HG03432 (cell line): ENCODE data around the gene UST.
"Not testable (repeated sequence)": the region's sequence is repeated elsewhere in the genome, so short reads cannot be mapped to it uniquely, and the experiment has no call there.

ENCODE experiments used
- ATAC-seq: cut with Tn5 transposase; IDR thresholded peaks from one replicate; pipeline ENCODE4 v1.9.1; 2021; ENCODE audit warnings: mild to moderate bottlenecking, moderate library complexity; ENCODE audit not compliant: unreplicated experiment

Gene UST

GRCh38 chr6:148764259-148765020, 17.6 kb downstream of the UST start:
- ATAC-seq = not testable (repeated sequence)

DNA sequence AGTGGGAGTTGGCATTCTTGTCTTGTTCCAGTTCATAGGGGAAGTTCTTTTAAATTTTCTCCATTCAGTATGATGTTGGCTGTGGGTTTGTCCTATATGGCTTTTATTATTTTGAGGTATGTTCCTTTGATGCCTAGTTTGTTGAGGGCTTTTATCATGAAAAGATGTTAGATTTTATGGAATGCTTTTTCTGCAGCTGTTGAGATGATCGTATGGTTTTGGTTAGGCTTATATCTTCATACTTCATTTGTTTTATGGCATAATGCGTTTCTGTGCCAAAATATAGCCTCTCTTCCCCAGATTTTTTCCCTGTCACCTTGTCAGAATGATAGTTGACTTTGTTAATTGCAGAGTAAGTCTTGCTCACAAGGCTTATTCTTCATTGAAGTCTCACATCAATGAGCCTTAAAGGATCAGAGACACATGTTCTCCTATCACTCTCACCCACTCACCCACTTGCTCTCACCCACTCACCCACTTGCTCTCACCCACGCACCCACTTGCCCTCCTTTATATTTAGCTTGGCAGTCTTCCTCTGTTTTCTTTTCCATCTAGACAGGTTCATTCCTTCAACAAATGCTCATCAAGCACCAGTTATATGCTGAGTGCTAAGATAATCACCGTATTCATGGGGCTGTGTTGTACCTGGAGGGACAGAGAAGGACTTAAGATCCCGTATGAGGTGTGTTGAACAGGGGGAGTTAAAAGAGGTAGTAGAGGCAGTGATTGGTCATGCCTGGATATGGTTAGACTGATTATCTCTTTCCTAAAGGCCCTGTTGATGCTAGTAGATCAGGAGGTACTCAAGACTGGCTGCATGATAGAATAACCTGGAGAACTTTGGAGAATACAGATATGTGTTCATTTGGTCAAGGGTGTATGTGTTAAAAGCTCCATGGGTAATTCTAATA, 19.3 kb downstream of the UST start:
- ATAC-seq = no peak

GRCh38 chr6:148768646-148769270, 21.9 kb downstream of the UST start:
- ATAC-seq = no peak

DNA sequence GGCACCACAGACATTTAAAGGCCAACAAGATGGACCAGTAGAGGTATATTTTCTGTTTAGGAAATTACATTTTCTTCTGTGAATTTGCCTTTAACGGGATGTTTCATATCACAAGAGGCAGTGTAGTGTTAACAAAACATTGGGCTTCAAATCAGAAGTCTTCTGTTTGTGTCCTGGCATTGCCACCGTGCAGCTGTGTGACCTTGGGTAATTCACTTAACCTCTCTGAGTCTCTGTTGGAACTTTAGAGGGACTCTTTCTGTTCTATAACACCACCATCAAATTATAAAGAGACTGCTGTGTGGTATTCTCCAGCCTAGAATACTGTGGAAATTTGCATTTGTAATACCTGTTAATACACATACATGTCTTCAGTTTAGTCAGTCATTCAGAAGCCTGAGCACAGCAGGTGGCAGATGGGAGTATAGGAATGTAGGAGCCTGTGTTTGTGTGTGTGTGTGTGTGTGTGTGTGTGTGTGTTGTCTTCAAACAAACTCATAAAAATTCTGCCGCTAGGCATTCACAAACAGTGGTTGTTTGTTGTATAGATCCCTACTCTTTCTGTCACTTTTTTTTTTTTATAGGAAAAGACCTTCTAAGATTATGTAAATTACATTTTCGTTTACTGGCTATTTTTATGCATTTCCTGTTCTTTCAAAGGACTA, 22.6 kb downstream of the UST start:
- ATAC-seq = no peak

GRCh38 chr6:148770408-148771211, 23.8 kb downstream of the UST start:
- ATAC-seq = no peak

DNA sequence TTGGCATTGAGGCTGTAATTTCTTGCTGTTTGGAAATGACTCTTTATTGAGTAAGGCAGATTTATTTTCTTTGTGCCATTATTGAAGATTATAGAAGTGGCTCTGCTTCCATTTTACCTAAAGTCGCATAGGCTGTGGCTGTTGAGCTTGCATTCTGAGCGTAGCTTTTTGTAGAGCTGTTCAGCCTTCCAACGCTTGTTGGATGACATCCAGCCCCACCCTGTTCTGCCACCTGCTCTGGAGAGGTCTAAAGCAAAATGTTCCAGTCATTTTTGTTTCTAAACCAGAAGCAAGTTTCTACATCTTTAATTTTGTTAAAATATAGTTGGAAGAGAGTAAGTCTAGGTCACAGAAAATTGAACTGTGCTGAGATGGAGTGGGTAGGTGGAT, 24.4 kb downstream of the UST start:
- ATAC-seq = no peak

DNA sequence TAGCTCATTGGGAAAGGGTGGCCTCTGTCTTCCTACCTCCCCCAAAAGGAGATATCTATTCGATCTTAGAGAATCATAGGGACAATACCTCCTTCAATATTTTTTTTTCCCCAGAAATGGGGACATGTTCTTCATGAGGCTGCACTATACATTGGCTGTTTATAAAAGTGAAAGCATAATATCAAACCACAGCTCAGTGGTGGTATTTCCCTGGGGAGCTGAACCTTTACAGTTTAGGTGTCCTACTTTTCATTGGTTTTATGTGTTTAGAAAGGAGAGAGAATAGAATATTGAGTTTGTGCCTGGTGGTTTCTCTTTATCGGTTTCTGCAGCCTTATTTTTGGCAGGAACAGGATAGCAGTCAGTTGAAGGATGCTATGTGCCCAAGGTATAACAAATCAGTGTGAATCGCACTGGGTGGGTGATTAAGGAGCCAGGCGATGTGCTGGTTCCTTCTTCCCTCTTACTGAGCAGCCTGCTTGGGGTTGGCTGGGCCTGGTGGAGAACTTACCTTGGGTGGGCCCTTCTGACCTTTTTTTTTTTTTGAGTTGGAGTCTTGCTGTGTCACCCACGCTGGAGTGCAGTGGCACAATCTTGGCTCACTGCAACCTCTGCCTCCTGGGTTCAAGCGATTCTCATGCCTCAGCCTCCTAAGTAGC, 25.2 kb downstream of the UST start:
- ATAC-seq = no peak

- ATAC-seq = no peak
Observed at GRCh38 chr6:148775161-148775560, 28.3 kb downstream of the UST start.

GRCh38 chr6:148776321-148777308, 29.8 kb downstream of the UST start:
- ATAC-seq = no peak

- ATAC-seq = no peak
Observed at GRCh38 chr6:148779142-148779562, 32.3 kb downstream of the UST start.

GRCh38 chr6:148780423-148780822, 33.6 kb downstream of the UST start:
- ATAC-seq = not testable (repeated sequence)

DNA sequence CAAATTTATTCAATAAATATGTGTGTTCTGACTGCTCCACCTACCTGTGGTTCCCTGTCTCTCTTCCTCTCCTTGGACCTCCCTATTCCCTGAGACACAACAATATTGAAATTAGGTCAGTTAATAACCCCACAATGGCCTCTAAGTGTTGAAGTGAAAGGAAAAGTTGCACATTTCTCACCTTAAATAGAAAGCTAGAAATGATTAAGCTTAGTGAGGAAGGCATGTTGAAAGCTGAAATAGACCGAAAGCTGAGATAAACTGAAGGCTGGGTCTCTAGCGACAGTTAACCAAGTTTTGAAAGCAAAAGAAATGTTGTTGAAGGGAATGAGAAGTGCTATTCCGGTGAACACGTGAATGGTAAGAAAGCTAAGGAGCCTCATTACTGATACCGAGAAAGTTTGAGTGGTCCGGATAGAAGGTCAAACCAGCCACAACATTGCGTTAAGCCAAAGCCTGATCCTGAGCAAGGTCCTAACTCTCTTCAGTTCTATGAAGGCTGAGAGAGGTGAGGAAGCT, 34.1 kb downstream of the UST start:
- peak; percentile 98 for ATAC-seq

DNA sequence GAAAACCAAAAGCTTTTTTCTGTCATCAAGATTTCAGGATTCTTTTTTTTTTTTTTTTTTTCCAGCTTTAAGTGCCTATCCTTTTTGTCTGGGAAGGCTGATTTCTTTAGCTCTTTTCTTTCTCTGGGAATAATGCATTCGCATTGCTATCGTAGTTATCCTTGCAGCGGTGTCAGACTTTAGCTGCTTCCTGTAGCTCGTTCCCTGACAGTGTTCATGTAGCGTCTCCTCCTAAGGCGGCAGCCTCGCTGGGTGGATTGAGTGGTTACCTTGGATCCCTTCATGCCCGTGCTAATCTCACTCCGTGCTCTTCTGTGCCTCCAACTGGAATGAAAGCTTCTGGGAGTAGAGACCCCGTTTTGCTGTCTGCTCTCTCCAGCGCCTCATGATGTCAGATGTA, 43.1 kb downstream of the UST start:
- ATAC-seq = no peak

- ATAC-seq = no peak
Observed at GRCh38 chr6:148790404-148790803, 43.6 kb downstream of the UST start.

GRCh38 chr6:148790817-148791216, 44.0 kb downstream of the UST start:
- no peak for ATAC-seq

GRCh38 chr6:148791372-148791771, 44.5 kb downstream of the UST start:
- ATAC-seq = no peak

GRCh38 chr6:148793721-148794120, 46.9 kb downstream of the UST start:
- no peak for ATAC-seq

DNA sequence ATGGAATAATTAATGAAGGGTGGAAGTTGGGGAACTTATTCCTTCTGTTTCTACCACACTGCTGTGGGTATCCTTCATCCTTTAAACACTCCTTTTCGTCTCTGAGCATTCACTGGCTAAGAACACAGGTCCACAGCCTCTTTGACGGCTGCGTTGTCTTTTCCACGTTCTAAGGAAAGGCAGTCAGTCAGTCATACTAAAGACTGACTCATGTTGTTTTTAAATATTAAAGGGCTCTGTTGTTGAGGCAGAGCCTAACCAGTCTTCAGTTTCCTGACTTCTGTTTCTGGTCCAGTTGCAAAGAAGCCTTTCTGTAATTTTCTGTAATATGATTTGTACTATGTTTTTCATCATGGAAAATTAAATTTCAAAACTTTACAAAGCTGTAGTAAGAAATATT, 48.0 kb downstream of the UST start:
- no peak for ATAC-seq
